Activated CD4-positive, alpha-beta T cell treated with anti-CD3 and anti-CD28 coated beads for 36 hours (primary cell): ENCODE results near the gene RBBP7. TPM values are rescaled to one million over a fixed set of nuclear protein-coding genes. Genes with fewer than 3 reads are reported as not detected.

Experiments
- total RNA-seq, 2 experiments: library from RNA; stranded (reverse); gene quantifications; one replicate each; pipeline ENCODE4 v1.2.3, GENCODE V29; 2021

The RBBP7 gene
- total RNA-seq, 2 experiments from 2014 or later: 198 to 238 TPM

Other genes starting within 250 kb of the RBBP7 start
- gene S100G, start 220.2 kb downstream of the RBBP7 start, total RNA-seq: not detected
- 1 to 10 TPM; 6.8 to 7.2 TPM for gene CTPS2, start 157.7 kb downstream of the RBBP7 start, total RNA-seq
- 10 to 100 TPM; 22.8 to 31.4 TPM for gene SYAP1, start 150.8 kb downstream of the RBBP7 start, total RNA-seq
- gene TXLNG, start 83.9 kb downstream of the RBBP7 start, total RNA-seq: 10 to 100 TPM; 17.3 to 21.4 TPM
- gene REPS2, start 76.3 kb upstream of the RBBP7 start, total RNA-seq: not detected